Body of pancreas (tissue), 4 donors: Measurements from ENCODE around the gene ARFRP1. TPM values are rescaled to one million over a fixed set of nuclear protein-coding genes. Genes with fewer than 3 reads are reported as not detected.
A peak's percentile ranks its signal among the peaks of the same experiment; 100 is the strongest.

ENCODE experiments used
- ATAC-seq: fragments of 150-250 bp; one replicate; pipeline ENCODE4 v1.9.1; 2016
- DNase-seq, 4 donors: peaks; one replicate each; pipeline ENCODE4 v3.0.0-alpha.2; 2019
- H3K27ac ChIP-seq, 4 donors: fragments of 200-600 bp; sonication (generic); 1 replicate in 3 of 4; 2 replicates in 1 of 4; pipeline versions ENCODE4 v1.5.1 to v1.6.1; 2016 to 2019; ENCODE audit warnings: mild to moderate bottlenecking in 1 of 4, mixed read lengths in 1 of 4, moderate library complexity in 1 of 4
- H3K27me3 ChIP-seq, 2 donors: fragments of 200-600 bp; sonication (generic); one replicate each; pipeline ENCODE4 v1.6.0; 2016; ENCODE audit warnings: mild to moderate bottlenecking in 1 of 2
- H3K36me3 ChIP-seq, 2 donors: fragments of 200-600 bp; sonication (generic); replicated peaks in 1 of 2; 2 replicates each; pipeline ENCODE4 v1.5.1; 2016; ENCODE audit warnings: low read depth in 2 of 2; ENCODE audit not compliant: insufficient read depth in 1 of 2
- H3K4me1 ChIP-seq: fragments of 200-600 bp; sonication (generic); one replicate; pipeline ENCODE4 v1.6.0; 2016
- H3K4me3 ChIP-seq, 2 donors: fragments of 200-600 bp; sonication (generic); 1 replicate in 1 of 2; 2 replicates in 1 of 2; pipeline ENCODE4 v1.5.1; 2016 to 2019
- H3K9me3 ChIP-seq, 3 donors: fragments of 200-600 bp; sonication (generic); 1 replicate in 2 of 3; 2 replicates in 1 of 3; pipeline ENCODE4 v1.5.1; 2016
- POLR2A ChIP-seq, 3 donors: fragments of 450-650 bp; IDR thresholded peaks; one replicate each; pipeline ENCODE4 v1.6.1; 2016; ENCODE audit warnings: antibody characterized with exemption in 3 of 3, mild to moderate bottlenecking in 2 of 3
- WGBS, 2 donors: methylation state at CpG; one replicate each; pipeline ENCODE4 v1.1.5; 2017; 5-methylcytosine and 5-hydroxymethylcytosine counted together
- intact Hi-C: fragments of 100-400 bp; cut with DNase I; formaldehyde crosslinking; loops from one replicate; pipeline ENCODE4 v1.15.1; 2023
- total RNA-seq, 2 donors: library from RNA; depleted of rRNA; stranded (reverse); fragments of >200 nt; gene quantifications; one replicate each; pipeline ENCODE4 v1.1.0, GENCODE V29; 2016
- TF ChIP-seq, protein P1 (sequence below), 7 experiments: fragments of 450-650 bp in 4 of 7; fragments of 200-600 bp in 3 of 7; sonication (generic) in 3 of 7; IDR thresholded peaks; one replicate each; pipeline ENCODE4 v1.5.1; 2016 to 2019; ENCODE audit warnings: antibody characterized with exemption in 7 of 7

ARFRP1 gene
- total RNA-seq, 2 donors from 2014 or later = 22.6 to 23.4 TPM

GRCh38 chr20:63744158-63744557 is 36.4 kb upstream of the ARFRP1 start:
- H3K4me1 ChIP-seq = peaks cover 30% of the 10 kb centered on the region
- no peak for DNase-seq
- no peak for TF ChIP-seq POLR2A (IDR thresholded peaks at IDR 0.05)
- TF ChIP-seq, protein P1, sequence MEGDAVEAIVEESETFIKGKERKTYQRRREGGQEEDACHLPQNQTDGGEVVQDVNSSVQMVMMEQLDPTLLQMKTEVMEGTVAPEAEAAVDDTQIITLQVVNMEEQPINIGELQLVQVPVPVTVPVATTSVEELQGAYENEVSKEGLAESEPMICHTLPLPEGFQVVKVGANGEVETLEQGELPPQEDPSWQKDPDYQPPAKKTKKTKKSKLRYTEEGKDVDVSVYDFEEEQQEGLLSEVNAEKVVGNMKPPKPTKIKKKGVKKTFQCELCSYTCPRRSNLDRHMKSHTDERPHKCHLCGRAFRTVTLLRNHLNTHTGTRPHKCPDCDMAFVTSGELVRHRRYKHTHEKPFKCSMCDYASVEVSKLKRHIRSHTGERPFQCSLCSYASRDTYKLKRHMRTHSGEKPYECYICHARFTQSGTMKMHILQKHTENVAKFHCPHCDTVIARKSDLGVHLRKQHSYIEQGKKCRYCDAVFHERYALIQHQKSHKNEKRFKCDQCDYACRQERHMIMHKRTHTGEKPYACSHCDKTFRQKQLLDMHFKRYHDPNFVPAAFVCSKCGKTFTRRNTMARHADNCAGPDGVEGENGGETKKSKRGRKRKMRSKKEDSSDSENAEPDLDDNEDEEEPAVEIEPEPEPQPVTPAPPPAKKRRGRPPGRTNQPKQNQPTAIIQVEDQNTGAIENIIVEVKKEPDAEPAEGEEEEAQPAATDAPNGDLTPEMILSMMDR (IDR thresholded peaks at IDR 0.05) = no peak
- H3K4me3 ChIP-seq = no peak overlapping the region
- no peaks in the 10 kb centered on the region for H3K27me3 ChIP-seq
- intact Hi-C loops = no loop called here
- peaks cover 0 to 2% of the 10 kb centered on the region in 2 donors for H3K36me3 ChIP-seq
- no peak overlapping the region for H3K27ac ChIP-seq
- ATAC-seq = no peak
- no peaks in the 10 kb centered on the region for H3K9me3 ChIP-seq
- WGBS, 2 donors = 75% methylated on average over 4 of the region's 4 CpGs

- ATAC-seq (no peak), DNase-seq (no peak)
- intact Hi-C loops = no loop called here
- H3K4me3 ChIP-seq = no peak overlapping the region
- no peak overlapping the region for H3K27ac ChIP-seq
- peaks cover 37% of the 10 kb centered on the region for H3K4me1 ChIP-seq
- H3K27me3 ChIP-seq = no peaks in the 10 kb centered on the region
- TF ChIP-seq POLR2A (IDR thresholded peaks at IDR 0.05) = no peak
- TF ChIP-seq, protein P1 (IDR thresholded peaks at IDR 0.05) = no peak
- 87 to 92% methylated on average over 24 to 31 of the region's 31 CpGs for WGBS, 2 donors
- H3K36me3 ChIP-seq = peaks cover 0 to 2% of the 10 kb centered on the region in 2 donors
- no peaks in the 10 kb centered on the region for H3K9me3 ChIP-seq
These were observed 35.6 kb upstream of the ARFRP1 start for GRCh38 chr20:63743210-63743970.

GRCh38 chr20:63742381-63743024 is 34.7 kb upstream of the ARFRP1 start:
- H3K27ac ChIP-seq = no peak overlapping the region
- H3K9me3 ChIP-seq = no peaks in the 10 kb centered on the region
- H3K4me3 ChIP-seq = no peak overlapping the region
- ATAC-seq (no peak), DNase-seq (peak in 1 of 4 donors; percentile 14)
- TF ChIP-seq POLR2A (IDR thresholded peaks at IDR 0.05) = no peak
- TF ChIP-seq, protein P1 (IDR thresholded peaks at IDR 0.05) = no peak
- WGBS, 2 donors = 91 to 93% methylated on average over 16 to 23 of the region's 37 CpGs
- peaks cover 0 to 2% of the 10 kb centered on the region in 2 donors for H3K36me3 ChIP-seq
- H3K27me3 ChIP-seq = no peaks in the 10 kb centered on the region
- peaks cover 37% of the 10 kb centered on the region for H3K4me1 ChIP-seq
- intact Hi-C loops = no loop called here

- ATAC-seq (no peak), DNase-seq (peak in 1 of 4 donors; percentile 12)
- Histone ChIP-seq H3K9me3 (no peaks in the 10 kb centered on the region), H3K27ac (peak overlapping the region; percentile 85 to 96 (median 89)), H3K4me3 (no peak overlapping the region), H3K27me3 (no peaks in the 10 kb centered on the region), H3K36me3 (peaks cover 0 to 2% of the 10 kb centered on the region in 2 donors), H3K4me1 (peaks cover 43% of the 10 kb centered on the region)
- intact Hi-C loops = no loop called here
- TF ChIP-seq, protein P1 (IDR thresholded peaks at IDR 0.05) = no peak
- no peak for TF ChIP-seq POLR2A (IDR thresholded peaks at IDR 0.05)
- WGBS, 2 donors = 76 to 83% methylated on average over 17 to 30 of the region's 30 CpGs
These were observed 34.1 kb upstream of the ARFRP1 start for GRCh38 chr20:63741676-63742380.
